ENCODE measurements around the gene KDM2B.
"Not testable (repeated sequence)": the region's sequence is repeated elsewhere in the genome, so short reads cannot be mapped to it uniquely, and the experiment has no call there.

Gene KDM2B

GRCh38 chr12:121583334-121583661, 2.5 kb upstream of the KDM2B start:
- not testable (repeated sequence) for FAIRE-seq

- no peak for FAIRE-seq
Observed at GRCh38 chr12:121582583-121583333, 1.9 kb upstream of the KDM2B start.

- no peak for FAIRE-seq
Observed at GRCh38 chr12:121581686-121582429, 1.0 kb upstream of the KDM2B start.

- no peak for FAIRE-seq
Observed at GRCh38 chr12:121579981-121580868, 598 bp downstream of the KDM2B start.

DNA sequence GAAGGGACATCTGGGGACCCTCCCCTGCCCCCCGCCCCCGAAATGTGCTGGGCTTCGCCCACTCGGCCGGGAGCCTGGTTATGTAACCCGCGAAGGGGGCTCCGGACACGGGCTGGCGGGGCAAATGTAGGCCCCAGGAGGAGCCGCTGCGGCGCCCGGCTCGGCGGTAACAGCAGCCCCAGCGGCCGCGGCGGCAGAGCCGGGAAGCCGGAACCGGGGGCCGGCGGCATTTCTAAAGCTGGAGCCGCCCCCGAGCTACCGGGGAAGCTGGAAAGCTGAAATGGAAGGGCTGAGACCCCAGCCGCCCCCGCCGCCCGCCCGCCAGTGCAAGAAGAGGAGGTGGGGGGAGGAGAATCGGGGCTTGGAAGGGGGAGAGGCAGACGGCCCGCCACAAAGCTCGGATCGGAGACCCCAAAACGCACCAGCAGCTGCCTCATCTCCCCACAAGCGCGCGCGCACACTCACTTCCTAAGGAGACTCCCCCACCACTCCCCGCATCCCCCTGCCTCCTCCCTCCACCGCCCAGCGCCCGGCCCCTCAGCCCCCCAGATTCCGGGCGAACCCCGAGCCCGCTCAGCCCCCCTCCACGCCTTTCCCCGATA, 1.5 kb downstream of the KDM2B start:
- FAIRE-seq = no peak

DNA sequence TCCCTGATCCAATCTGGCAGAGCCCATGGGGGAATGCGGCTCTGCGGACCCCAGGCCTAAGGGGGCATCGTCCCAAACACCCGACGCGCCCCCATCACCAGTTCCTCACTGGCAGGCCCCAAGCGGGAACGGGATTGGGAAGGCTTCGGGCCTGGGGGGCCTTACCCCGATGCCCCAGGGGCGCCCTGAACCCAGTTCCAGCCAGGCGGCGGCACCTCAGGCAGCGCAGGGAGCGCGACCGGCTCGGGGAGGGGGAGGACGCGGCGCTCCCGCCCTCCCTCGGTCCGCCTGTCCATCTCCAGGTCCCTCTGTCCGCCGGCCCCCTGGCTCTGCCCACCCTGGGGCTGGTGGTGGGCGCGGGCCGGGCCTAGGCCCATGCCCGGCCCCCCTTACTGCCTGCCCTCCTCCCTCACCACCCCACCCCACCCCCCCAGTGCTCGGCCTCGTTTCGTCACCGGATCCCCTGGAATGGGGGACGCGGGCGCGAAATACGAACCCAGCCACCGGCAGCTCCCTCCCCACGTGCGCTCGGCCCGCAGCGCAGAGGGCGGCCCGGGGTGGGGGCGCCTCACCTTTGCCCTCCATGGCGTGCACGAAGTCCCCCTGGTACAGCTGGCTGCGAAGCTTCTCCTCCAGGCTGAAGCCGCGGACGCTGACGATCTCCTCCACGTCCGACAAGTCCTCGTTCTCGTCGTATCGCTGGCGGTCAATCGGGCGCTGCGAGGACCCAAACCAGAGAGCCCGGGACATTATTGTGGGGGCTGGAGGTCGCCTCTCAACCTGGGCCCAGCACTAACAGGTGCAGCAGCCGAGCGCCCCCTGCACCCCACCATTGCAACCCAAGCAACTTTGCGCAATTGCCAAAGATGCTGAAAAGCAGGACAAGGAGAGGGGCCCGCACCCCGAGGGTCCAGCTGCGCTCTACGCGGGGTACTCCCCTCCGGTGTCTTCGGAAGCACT, 2.3 kb downstream of the KDM2B start:
- no peak for FAIRE-seq

GRCh38 chr12:121577443-121578180, 3.2 kb downstream of the KDM2B start:
- FAIRE-seq = no peak

DNA sequence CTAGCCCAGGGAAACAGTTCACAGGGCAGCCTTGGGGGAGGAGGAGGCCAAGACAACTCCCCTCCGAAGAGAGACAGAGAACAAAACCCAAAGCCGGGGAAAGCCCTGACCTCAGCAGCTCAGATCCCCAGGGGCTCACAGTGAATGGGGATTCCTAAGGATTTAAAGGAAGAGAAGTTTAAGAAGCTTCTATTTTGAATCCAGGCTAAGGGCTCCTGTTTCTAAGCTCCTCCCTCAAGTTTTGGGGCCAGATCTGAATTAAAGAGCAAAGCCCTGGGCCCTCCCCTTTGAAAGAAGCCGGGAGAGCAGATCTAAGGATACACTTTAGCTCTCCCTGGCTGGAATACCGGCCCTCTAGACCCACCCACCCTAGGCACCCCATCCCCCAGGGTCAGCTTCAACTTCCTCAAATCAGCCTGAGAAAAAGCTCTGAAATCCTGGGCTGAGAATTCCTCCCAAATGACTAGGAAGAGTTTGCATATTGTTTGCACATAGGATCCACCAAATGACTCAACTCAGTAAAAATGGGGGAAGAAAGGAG, 3.9 kb downstream of the KDM2B start:
- FAIRE-seq = no peak

DNA sequence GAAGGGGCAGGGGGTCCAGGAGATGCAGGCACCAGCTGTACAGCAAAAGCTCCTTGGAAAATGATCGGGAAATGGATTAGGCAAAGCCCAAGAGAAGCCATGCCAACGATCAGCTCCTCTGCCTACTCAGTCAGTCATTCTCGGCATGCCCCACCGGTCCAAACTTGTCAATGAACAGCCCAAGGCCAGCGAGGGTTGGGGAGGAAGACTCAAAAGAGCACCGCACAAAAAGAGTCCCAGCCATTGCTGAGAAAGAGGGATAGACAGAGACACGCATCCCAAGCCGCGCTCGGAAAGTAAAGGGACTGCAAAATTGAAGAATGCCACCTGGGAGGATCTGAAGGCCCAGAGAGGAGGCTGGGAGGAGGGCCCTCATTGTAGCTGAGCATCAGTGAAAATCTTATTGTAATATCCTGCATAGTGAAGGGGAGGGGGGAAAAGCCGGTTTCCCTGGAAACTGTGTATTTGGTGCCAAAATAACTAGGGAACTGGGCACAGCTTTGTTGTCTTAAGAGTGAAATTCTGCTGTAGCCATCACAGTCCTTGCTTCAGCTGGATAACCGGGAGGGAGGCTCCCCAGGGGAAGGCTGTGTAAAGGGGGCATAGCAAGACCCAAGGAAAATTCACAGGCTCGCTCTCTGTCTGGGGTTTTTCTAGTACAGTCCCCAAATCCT, 4.7 kb downstream of the KDM2B start:
- no peak for FAIRE-seq

DNA sequence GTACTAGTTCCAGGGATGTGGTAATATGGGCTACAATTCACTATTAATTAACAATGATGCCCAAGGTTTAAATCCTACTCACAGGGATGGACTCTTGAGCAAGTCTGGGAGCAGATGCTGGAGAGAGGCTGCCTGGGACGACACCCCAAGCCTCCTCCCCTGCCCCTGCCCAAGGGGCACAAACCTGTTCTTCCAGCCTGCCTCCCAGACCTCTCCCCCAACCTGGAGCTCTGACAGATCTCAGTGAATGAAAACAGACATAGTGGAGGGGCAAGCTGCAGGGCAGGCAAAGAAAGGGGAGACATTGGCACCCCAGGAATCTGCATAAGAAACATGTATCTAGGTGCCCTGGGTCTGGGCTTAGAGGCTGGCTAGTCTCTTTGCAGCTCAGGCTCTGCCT, 5.8 kb downstream of the KDM2B start:
- FAIRE-seq = no peak

- no peak for FAIRE-seq
Observed at GRCh38 chr12:121574025-121574424, 6.8 kb downstream of the KDM2B start.

DNA sequence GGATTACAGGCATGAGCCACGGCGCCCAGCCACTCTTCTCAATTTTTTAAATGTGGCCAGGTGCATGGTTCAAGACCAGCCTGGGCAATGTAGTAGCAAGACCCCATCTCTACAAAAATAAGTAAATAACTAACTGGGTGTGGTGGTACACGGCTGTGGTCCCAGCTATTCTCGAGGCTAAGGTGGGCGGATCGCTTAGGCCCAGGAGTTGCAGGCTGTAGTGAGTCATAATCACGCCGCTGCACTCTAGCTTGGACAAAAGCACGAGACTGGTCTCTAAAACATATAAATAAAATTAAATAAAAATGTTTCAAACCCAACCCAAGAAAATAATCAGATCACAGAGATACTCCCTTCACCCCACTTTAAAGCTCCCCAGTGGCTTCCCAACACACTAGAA, 8.9 kb downstream of the KDM2B start:
- no peak for FAIRE-seq

- FAIRE-seq = no peak
Observed at GRCh38 chr12:121570467-121571283, 10.1 kb downstream of the KDM2B start.

- FAIRE-seq = no peak
Observed at GRCh38 chr12:121568971-121569751, 11.7 kb downstream of the KDM2B start.

DNA sequence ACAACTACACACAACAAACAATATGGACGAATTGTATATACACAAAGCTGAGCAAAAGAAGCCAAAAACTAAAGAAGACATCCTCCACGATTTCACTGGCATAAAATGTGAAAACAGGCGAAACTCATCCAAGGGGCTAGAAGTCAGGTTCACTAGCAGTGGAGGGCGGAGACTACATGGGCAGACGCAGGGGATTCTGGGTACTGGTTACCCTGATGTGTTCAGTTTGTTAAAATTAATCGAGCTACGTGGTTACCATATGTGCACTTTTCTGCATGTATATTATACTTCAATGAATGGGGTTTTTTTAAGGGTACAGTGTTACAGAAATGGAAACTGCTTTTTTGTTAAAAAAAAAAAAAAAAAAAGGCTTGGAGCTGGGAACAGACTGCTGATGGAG, 12.3 kb downstream of the KDM2B start:
- no peak for FAIRE-seq

DNA sequence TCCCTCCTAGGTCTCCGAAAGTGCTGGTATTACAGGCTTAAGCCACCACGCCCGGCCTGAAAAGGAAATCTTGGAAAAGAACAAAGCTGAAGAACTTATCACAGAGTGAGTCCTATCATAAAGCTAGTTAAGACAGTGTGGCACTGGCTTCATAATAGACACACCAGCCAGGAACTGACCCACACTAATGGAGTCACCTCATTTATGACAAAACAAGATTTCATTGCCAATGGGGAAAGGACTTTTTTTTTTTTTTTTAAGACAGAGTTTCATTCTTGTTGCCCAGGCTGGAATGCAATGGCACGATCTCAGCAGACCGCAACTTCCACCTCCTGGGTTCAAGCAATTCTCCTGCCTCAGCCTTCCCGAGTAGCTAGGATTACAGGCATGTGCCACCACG, 15.7 kb downstream of the KDM2B start:
- no peak for FAIRE-seq

GRCh38 chr12:121562488-121562887, 18.3 kb downstream of the KDM2B start:
- FAIRE-seq = no peak

- no peak for FAIRE-seq
Observed at GRCh38 chr12:121561009-121561395, 19.8 kb downstream of the KDM2B start.
